CD4-positive, alpha-beta T cell (primary cell): ENCODE data around the gene MYOF. TPM values are rescaled to one million over a fixed set of nuclear protein-coding genes. Genes with fewer than 3 reads are reported as not detected.

Source experiments
- ATAC-seq: fragments of 200-7000 bp; cut with Tn5 transposase; one replicate; pipeline ENCODE4 v1.10.0; 2022; ENCODE audit warnings: mild to moderate bottlenecking; ENCODE audit not compliant: poor library complexity
- CTCF ChIA-PET: fragments of 350-600 bp; sonication (Branson Sonifier 250); formaldehyde crosslinking; loops from one replicate; lab custom pipeline; 2021; ENCODE audit warnings: antibody characterized with exemption, inconsistent platforms; lab: Charles Lee
- POLR2A ChIA-PET: fragments of 350-600 bp; sonication (Branson Sonifier 250); formaldehyde crosslinking; loops from one replicate; lab custom pipeline; 2021; ENCODE audit warnings: antibody characterized with exemption, inconsistent platforms; lab: Charles Lee
- DNase-seq, 14 experiments: peaks; one replicate each; pipeline ENCODE4 v3.0.0-alpha.2; 2013 to 2020; ENCODE audit warnings: mixed read lengths in 2 of 14
- H3K27ac ChIP-seq, 2 donors: one replicate each; pipeline versions ENCODE4 v1.5.1 to v1.7.0; 2013; ENCODE audit warnings: low read length in 2 of 2, low read depth in 1 of 2, mild to moderate bottlenecking in 1 of 2
- H3K27me3 ChIP-seq, 2 experiments: 1 replicate in 1 of 2; 2 replicates in 1 of 2; pipeline versions ENCODE4 v1.6.1 to v1.7.0; 2013; ENCODE audit warnings: low read length in 2 of 2, control low read depth in 1 of 2, mild to moderate bottlenecking in 1 of 2, moderate library complexity in 1 of 2; ENCODE audit not compliant: insufficient read depth in 2 of 2, control insufficient read depth in 1 of 2
- H3K36me3 ChIP-seq: one replicate; pipeline ENCODE4 v1.6.1; 2013; ENCODE audit warnings: low read length, control low read depth; ENCODE audit not compliant: insufficient read depth
- H3K4me1 ChIP-seq: one replicate; pipeline ENCODE4 v1.6.1; 2013; ENCODE audit warnings: low read length, control low read depth; ENCODE audit not compliant: insufficient read depth
- H3K4me3 ChIP-seq: one replicate; pipeline ENCODE4 v1.5.1; 2013; ENCODE audit warnings: mild to moderate bottlenecking, low read length, moderate library complexity
- H3K9me3 ChIP-seq, 2 experiments: 1 replicate in 1 of 2; 2 replicates in 1 of 2; pipeline versions ENCODE4 v1.6.1 to v1.7.0; 2013; ENCODE audit warnings: low read length in 2 of 2, mild to moderate bottlenecking in 2 of 2, control low read depth in 1 of 2, moderate library complexity in 1 of 2; ENCODE audit not compliant: control insufficient read depth in 1 of 2, insufficient read depth in 1 of 2
- H3K27ac Mint-ChIP-seq: one replicate; pipeline ENCODE4 v1.8.0; 2020; ENCODE audit warnings: mixed read lengths
- H3K27me3 Mint-ChIP-seq: one replicate; pipeline ENCODE4 v1.8.0; 2021; ENCODE audit warnings: mixed read lengths
- H3K36me3 Mint-ChIP-seq: one replicate; pipeline ENCODE4 v1.8.0; 2021; ENCODE audit warnings: low read depth, mixed read lengths
- H3K4me1 Mint-ChIP-seq: one replicate; pipeline ENCODE4 v1.8.0; 2021; ENCODE audit warnings: low read depth, mixed read lengths
- H3K4me3 Mint-ChIP-seq: one replicate; pipeline ENCODE4 v1.8.0; 2020; ENCODE audit warnings: mild to moderate bottlenecking, mixed read lengths
- H3K9me3 Mint-ChIP-seq: one replicate; pipeline ENCODE4 v1.8.0; 2020; ENCODE audit warnings: mixed read lengths
- intact Hi-C, 2 experiments: fragments of 100-400 bp; cut with DNase I in 1 of 2; cut with micrococcal nuclease in 1 of 2; formaldehyde crosslinking; loops; one replicate each; pipeline versions ENCODE4 v1.15.1 to v1.9.0; 2023 to 2025; cut with DNase I, micrococcal nuclease
- total RNA-seq, 174 experiments: library from RNA in 2 of 174; stranded (reverse) in 2 of 174; gene quantifications; one replicate each; pipeline ENCODE4 v1.2.3 and lab custom pipeline; 2021 to 2026
- TF ChIP-seq, protein P1 (sequence below): fragments of 200-600 bp; IDR thresholded peaks from one replicate; pipeline ENCODE4 v1.8.0; 2022; ENCODE audit warnings: antibody characterized with exemption, mild to moderate bottlenecking

The MYOF gene
- total RNA-seq, 2 experiments from 2014 or later = 0.14 to 0.27 TPM

DNA sequence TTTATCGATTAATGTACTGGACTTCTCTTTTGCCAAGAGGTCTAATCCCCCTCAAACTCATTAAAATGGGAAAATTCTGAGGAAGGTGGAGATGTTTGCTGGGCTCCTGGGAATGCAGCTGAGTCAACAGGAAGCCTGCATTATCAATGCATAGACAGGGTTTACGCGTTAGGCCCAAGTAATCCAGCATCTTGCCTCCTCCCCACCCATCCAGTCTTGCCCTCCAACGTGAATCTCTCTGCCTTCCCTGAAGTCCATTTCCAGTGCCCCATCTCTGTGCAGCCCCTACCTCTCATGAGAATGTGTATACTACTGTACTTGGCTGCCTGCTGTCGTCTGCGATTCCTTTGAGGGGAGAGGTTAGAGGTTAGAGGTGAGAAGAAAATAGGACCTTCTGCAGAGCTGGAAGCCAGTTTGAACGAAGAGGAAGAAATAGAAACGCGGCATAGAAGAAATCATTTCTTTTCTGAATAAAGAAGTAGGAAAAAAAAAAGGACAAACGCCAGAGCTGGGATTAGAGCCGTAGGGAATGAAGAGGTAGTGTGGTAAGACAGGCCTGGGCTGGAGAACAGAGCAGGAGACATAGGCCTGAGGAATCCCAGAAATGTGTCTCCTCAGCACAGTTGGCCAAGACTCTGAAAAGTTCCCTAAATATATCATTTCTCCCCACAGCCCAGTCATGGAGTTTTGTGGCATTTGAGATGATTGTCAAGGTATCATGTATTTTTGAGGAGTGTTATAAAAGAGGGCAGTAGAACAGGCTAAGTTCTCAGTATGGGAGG lies 75.6 kb downstream of the MYOF start:
- no peak overlapping the region for H3K27ac Mint-ChIP-seq
- H3K36me3 Mint-ChIP-seq = no peaks in the 10 kb centered on the region
- H3K9me3 ChIP-seq = no peaks in the 10 kb centered on the region
- DNase-seq = no peak
- H3K27me3 ChIP-seq = no peaks in the 10 kb centered on the region
- TF ChIP-seq, protein P1, sequence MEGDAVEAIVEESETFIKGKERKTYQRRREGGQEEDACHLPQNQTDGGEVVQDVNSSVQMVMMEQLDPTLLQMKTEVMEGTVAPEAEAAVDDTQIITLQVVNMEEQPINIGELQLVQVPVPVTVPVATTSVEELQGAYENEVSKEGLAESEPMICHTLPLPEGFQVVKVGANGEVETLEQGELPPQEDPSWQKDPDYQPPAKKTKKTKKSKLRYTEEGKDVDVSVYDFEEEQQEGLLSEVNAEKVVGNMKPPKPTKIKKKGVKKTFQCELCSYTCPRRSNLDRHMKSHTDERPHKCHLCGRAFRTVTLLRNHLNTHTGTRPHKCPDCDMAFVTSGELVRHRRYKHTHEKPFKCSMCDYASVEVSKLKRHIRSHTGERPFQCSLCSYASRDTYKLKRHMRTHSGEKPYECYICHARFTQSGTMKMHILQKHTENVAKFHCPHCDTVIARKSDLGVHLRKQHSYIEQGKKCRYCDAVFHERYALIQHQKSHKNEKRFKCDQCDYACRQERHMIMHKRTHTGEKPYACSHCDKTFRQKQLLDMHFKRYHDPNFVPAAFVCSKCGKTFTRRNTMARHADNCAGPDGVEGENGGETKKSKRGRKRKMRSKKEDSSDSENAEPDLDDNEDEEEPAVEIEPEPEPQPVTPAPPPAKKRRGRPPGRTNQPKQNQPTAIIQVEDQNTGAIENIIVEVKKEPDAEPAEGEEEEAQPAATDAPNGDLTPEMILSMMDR = no peak
- peaks cover 40% of the 10 kb centered on the region for H3K4me1 Mint-ChIP-seq
- intact Hi-C loops = no loop called here
- no peak overlapping the region for H3K4me3 ChIP-seq
- no peaks in the 10 kb centered on the region for H3K9me3 Mint-ChIP-seq
- no peaks in the 10 kb centered on the region for H3K27me3 Mint-ChIP-seq
- no peaks in the 10 kb centered on the region for H3K36me3 ChIP-seq
- ATAC-seq = no peak
- no peak overlapping the region for H3K4me3 Mint-ChIP-seq
- ChIA-PET POLR2A (no interaction called here), CTCF (no interaction called here)
- peaks cover 31% of the 10 kb centered on the region for H3K4me1 ChIP-seq
- H3K27ac ChIP-seq = no peak overlapping the region

DNA sequence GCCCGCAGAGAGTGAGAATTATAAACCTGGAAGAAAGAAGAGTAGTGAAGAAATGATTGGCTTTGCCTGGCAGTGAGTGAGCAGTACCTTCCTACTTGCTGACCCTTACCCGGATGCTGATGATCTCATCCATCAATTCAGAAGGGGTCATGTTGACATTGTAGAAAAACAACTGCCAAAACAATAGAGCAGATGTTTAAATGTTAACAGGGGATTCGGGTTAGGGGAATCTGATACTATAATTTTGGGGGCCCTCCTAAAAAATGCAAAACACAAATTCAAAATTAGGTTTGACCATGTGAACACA lies 78.1 kb downstream of the MYOF start:
- intact Hi-C loops = no loop called here
- H3K9me3 ChIP-seq = no peaks in the 10 kb centered on the region
- H3K27me3 ChIP-seq = no peaks in the 10 kb centered on the region
- ATAC-seq (no peak), DNase-seq (no peak)
- ChIA-PET CTCF (no interaction called here), POLR2A (interaction anchor here (0.6 kb wide), 1 partner anchor 405 kb away, joined by 3 read pairs; no protein-coding TSS in a partner anchor)
- Mint-ChIP-seq H3K4me1 (peaks cover 14% of the 10 kb centered on the region), H3K27ac (no peak overlapping the region), H3K27me3 (no peaks in the 10 kb centered on the region), H3K4me3 (no peak overlapping the region), H3K9me3 (no peaks in the 10 kb centered on the region), H3K36me3 (no peaks in the 10 kb centered on the region)
- H3K27ac ChIP-seq = no peak overlapping the region
- H3K36me3 ChIP-seq = no peaks in the 10 kb centered on the region
- H3K4me3 ChIP-seq = no peak overlapping the region
- H3K4me1 ChIP-seq = peaks cover 7% of the 10 kb centered on the region
- TF ChIP-seq, protein P1 = no peak

DNA sequence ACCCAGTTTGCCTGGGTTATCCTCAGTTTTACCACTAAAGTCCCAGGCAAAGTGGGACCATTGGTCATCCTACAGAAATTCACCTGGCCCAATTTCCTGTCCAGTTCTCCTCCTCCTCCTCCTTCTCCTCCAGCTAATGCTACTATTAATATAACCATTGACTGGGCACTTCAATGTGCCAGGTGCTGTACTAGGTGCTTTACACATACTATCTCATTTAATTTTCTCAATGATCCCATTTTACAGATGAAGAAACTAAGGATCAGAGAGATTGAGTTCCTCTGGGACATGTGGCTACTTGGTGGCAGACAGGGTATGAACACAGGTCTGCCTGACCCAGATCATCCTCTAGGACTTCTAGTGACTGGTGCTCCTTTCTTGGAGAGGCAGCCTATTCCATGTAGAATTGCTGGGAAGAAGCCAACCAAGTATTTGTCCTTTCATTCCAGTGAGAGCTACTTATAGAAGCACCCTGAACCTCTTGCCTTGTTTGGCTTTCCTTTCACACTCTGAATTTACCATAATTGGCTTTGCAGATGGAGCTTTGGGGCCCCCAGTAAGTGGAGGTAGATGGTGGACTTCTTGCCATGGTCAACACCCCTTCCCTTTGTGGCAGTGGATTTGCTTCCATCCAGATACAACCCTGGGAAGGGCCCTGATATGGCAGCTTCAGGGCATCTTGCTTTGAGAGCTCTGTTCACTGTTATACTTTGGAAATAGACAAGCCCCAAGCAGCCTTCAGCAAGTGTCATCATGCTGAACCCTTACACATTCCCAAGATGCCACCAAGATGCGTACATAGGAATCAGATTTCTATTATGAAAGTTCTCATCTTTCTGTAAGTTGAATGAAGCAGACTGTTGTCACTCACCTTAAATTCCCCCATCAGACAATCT lies 78.7 kb downstream of the MYOF start:
- H3K4me1 Mint-ChIP-seq = peaks cover 8% of the 10 kb centered on the region
- no peak overlapping the region for H3K4me3 Mint-ChIP-seq
- H3K27ac Mint-ChIP-seq = no peak overlapping the region
- TF ChIP-seq, protein P1 = no peak
- intact Hi-C loops = no loop called here
- H3K36me3 ChIP-seq = no peaks in the 10 kb centered on the region
- H3K4me3 ChIP-seq = no peak overlapping the region
- H3K9me3 Mint-ChIP-seq = no peaks in the 10 kb centered on the region
- POLR2A ChIA-PET = interaction anchor here (0.6 kb wide), 1 partner anchor 405 kb away, joined by 3 read pairs; no protein-coding TSS in a partner anchor
- DNase-seq (no peak), ATAC-seq (no peak)
- H3K27me3 Mint-ChIP-seq = no peaks in the 10 kb centered on the region
- no peak overlapping the region for H3K27ac ChIP-seq
- peaks cover 1% of the 10 kb centered on the region for H3K4me1 ChIP-seq
- no peaks in the 10 kb centered on the region for H3K9me3 ChIP-seq
- H3K27me3 ChIP-seq = no peaks in the 10 kb centered on the region
- CTCF ChIA-PET = no interaction called here
- H3K36me3 Mint-ChIP-seq = no peaks in the 10 kb centered on the region
